CD4-positive, CD25-positive, alpha-beta regulatory T cell (primary cell): ENCODE data around the gene FAM120A. TPM values are rescaled to one million over a fixed set of nuclear protein-coding genes. Genes with fewer than 3 reads are reported as not detected.

Source experiments
- ATAC-seq, 2 donors: fragments of 150-1000 bp; cut with Tn5 transposase; one replicate each; pipeline ENCODE4 v1.10.0; 2021; ENCODE audit warnings: low read depth in 2 of 2, moderate number of reproducible peaks in 2 of 2, moderate library complexity in 1 of 2
- DNase-seq, 3 donors: peaks; one replicate each; pipeline versions ENCODE4 v3.0.0 to v3.0.0-alpha.2; 2012 to 2022; ENCODE audit warnings: mixed read lengths in 1 of 3
- H3K27ac ChIP-seq: one replicate; pipeline ENCODE4 v1.7.0; 2013; ENCODE audit warnings: mild to moderate bottlenecking, low read length; ENCODE audit not compliant: insufficient read depth, poor library complexity, severe bottlenecking
- H3K27me3 ChIP-seq: one replicate; pipeline ENCODE4 v1.7.0; 2013; ENCODE audit warnings: low read length; ENCODE audit not compliant: control insufficient read depth, insufficient read depth
- H3K36me3 ChIP-seq: one replicate; pipeline ENCODE4 v1.7.0; 2013; ENCODE audit warnings: mild to moderate bottlenecking, low read length, moderate library complexity; ENCODE audit not compliant: control insufficient read depth, insufficient read depth
- H3K4me1 ChIP-seq: 2 replicates; pipeline ENCODE4 v1.7.0; 2013; ENCODE audit warnings: mild to moderate bottlenecking, low read length; ENCODE audit not compliant: insufficient read depth, control insufficient read depth, poor library complexity, severe bottlenecking
- H3K4me3 ChIP-seq: one replicate; pipeline ENCODE4 v1.7.0; 2013; ENCODE audit warnings: low read depth, mild to moderate bottlenecking, low read length, moderate library complexity
- H3K9me3 ChIP-seq, 2 experiments: 1 replicate in 1 of 2; 2 replicates in 1 of 2; pipeline ENCODE4 v1.7.0; 2013; ENCODE audit warnings: low read length in 2 of 2, mild to moderate bottlenecking in 1 of 2, moderate library complexity in 1 of 2; ENCODE audit not compliant: control insufficient read depth in 2 of 2
- H3K27ac Mint-ChIP-seq, 3 donors: one replicate each; pipeline ENCODE4 v1.8.0; 2020 to 2022; ENCODE audit warnings: mild to moderate bottlenecking in 3 of 3, mixed read lengths in 3 of 3, moderate library complexity in 2 of 3
- H3K27me3 Mint-ChIP-seq: one replicate; pipeline ENCODE4 v1.8.0; 2022; ENCODE audit warnings: mild to moderate bottlenecking, mixed read lengths
- H3K36me3 Mint-ChIP-seq: one replicate; pipeline ENCODE4 v1.8.0; 2020; ENCODE audit warnings: mixed read lengths
- H3K4me1 Mint-ChIP-seq, 4 donors: one replicate each; pipeline ENCODE4 v1.8.0; 2020 to 2022; ENCODE audit warnings: mixed read lengths in 4 of 4, mild to moderate bottlenecking in 1 of 4
- H3K4me3 Mint-ChIP-seq, 4 donors: one replicate each; pipeline ENCODE4 v1.8.0; 2020 to 2022; ENCODE audit warnings: mild to moderate bottlenecking in 4 of 4, mixed read lengths in 4 of 4, moderate library complexity in 3 of 4
- H3K9me3 Mint-ChIP-seq, 7 donors: one replicate each; pipeline ENCODE4 v1.8.0; 2020 to 2022; ENCODE audit warnings: mixed read lengths in 7 of 7, mild to moderate bottlenecking in 3 of 7, moderate library complexity in 2 of 7
- polyA plus RNA-seq, 4 donors: library from polyadenylated mRNA; unstranded; fragments of 300-500 nt; fragmentation: Illumina TruSeq; gene quantifications; one replicate each; pipeline ENCODE4 v1.2.3, GENCODE V29; 2021
- total RNA-seq: library from RNA; stranded (reverse); gene quantifications from one replicate; pipeline ENCODE4 v1.2.3, GENCODE V29; 2022

The FAM120A gene
- total and polyA plus RNA-seq, 5 donors from 2014 or later = 11.3 to 95.7 (median 12.9) TPM

DNA sequence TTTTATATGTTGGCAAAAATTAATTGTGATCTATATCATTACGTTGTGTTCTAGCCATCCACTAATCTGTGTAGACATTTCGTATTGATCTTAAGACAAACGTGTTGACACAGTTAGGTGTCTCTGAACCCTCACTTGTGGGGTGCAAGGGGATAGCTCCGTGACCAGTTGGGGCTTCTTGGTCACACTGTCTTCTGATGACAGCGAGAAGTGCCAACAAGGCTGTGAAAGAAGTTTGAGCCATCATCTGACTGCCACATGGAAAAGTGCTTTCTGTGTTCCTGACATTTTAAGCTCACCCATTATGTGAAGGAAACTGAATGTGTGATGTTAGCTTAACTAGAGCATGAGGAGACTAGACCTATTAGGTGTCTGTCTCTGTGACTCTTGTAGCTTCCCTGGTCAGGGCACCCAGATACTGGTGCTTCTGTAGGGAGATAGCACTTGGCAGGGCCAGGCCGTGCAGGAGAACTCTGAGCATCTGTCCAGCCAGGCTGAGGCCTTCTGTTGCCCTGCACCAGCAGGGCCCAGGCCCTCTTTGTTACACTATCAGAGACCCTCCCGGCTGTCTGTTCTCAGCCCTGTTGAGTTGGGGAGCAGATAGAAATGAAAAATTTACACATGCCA is 72.1 kb downstream of the FAM120A start:
- Mint-ChIP-seq H3K4me1 (peaks cover 12 to 32% (median 22%) of the 10 kb centered on the region in 4 donors), H3K27me3 (no peaks in the 10 kb centered on the region), H3K4me3 (no peak overlapping the region), H3K9me3 (no peaks in the 10 kb centered on the region), H3K36me3 (peaks cover 54% of the 10 kb centered on the region), H3K27ac (peak overlapping the region in 1 of 3 donors; percentile 45)
- no peaks in the 10 kb centered on the region for H3K27me3 ChIP-seq
- H3K9me3 ChIP-seq = no peaks in the 10 kb centered on the region
- H3K36me3 ChIP-seq = peaks cover 64% of the 10 kb centered on the region
- ATAC-seq (no peak), DNase-seq (no peak)
- H3K4me3 ChIP-seq = no peak overlapping the region
- H3K4me1 ChIP-seq = no peaks in the 10 kb centered on the region
- no peak overlapping the region for H3K27ac ChIP-seq

DNA sequence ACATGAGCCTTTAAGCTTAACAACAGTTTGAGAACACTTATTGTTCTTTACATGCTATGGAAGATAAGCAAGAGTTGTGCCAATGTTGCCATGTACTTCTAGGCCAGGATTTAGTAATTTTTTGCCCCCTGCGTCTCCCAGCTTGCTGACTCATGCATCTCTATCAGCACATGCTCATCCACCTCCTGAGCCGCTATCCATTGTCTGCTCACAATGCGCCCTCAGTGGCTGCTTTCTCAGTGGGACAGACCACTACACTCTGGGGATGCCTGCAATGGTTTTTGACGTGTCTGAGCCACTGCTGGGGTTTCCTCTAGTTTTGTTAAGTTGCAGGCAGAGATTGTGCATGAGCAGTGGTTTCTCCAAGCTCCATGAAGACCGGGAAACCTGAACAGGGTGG is 74.0 kb downstream of the FAM120A start:
- DNase-seq (no peak), ATAC-seq (no peak)
- H3K4me1 ChIP-seq = no peaks in the 10 kb centered on the region
- no peaks in the 10 kb centered on the region for H3K9me3 ChIP-seq
- no peaks in the 10 kb centered on the region for H3K27me3 Mint-ChIP-seq
- peak overlapping the region in 1 of 3 donors; percentile 8 for H3K27ac Mint-ChIP-seq
- H3K36me3 Mint-ChIP-seq = peaks cover 61% of the 10 kb centered on the region
- H3K4me3 Mint-ChIP-seq = no peak overlapping the region
- no peak overlapping the region for H3K4me3 ChIP-seq
- H3K4me1 Mint-ChIP-seq = peaks cover 11 to 30% (median 20%) of the 10 kb centered on the region in 4 donors
- no peaks in the 10 kb centered on the region for H3K27me3 ChIP-seq
- no peaks in the 10 kb centered on the region for H3K9me3 Mint-ChIP-seq
- H3K36me3 ChIP-seq = peaks cover 75% of the 10 kb centered on the region
- no peak overlapping the region for H3K27ac ChIP-seq

DNA sequence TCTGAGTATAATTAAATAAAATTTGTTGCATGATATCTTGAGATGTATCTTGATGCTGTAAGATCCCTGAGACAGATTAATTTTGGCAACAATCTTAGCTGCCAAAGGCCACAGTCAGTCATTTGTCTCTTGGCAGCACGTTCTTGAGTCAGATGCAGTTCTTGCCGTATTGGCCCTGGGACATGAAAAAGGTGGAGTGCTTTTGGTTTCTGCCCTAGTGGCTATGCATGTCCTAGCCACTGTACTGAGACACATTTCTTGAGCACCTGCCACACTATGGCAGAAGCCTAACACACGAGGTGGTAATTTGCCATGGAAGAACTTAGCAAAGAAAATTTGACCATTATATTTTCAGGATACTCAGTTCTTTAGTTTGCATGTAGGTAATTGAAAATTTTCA is 79.9 kb downstream of the FAM120A start:
- H3K36me3 ChIP-seq = peaks cover 96% of the 10 kb centered on the region
- no peak for ATAC-seq

DNA sequence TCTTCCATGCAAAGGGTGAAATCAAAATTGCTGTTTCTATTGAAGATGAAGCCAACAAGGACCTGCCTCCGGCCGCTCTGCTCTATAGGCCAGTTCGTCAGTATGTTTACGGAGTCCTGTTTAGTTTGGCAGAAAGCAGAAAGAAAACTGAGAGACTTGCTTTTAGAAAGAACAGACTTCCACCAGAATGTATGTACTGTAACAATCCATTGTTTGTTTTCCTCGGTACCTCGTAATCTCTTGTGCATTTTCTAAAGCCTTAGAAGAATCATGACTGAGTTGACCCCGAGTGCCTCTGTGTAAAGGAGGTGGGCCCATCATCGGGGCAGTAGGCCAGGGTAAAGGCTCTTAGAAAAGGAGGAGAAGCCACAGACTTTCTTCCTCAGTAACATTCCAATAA is 80.7 kb downstream of the FAM120A start:
- ATAC-seq = no peak
- Mint-ChIP-seq H3K4me3 (no peak overlapping the region), H3K9me3 (no peaks in the 10 kb centered on the region), H3K27ac (no peak overlapping the region), H3K27me3 (no peaks in the 10 kb centered on the region), H3K4me1 (peaks cover 0 to 15% (median 7%) of the 10 kb centered on the region in 4 donors), H3K36me3 (peaks cover 63% of the 10 kb centered on the region)
- no peak for DNase-seq
- Histone ChIP-seq H3K4me3 (no peak overlapping the region), H3K36me3 (peaks cover 94% of the 10 kb centered on the region), H3K4me1 (no peaks in the 10 kb centered on the region), H3K27me3 (no peaks in the 10 kb centered on the region), H3K27ac (no peak overlapping the region), H3K9me3 (no peaks in the 10 kb centered on the region)

More for the DNA sequence above, 79.9 kb downstream of the FAM120A start:
- no peaks in the 10 kb centered on the region for H3K9me3 Mint-ChIP-seq
- Histone ChIP-seq H3K4me3 (no peak overlapping the region), H3K4me1 (no peaks in the 10 kb centered on the region), H3K27me3 (no peaks in the 10 kb centered on the region), H3K27ac (no peak overlapping the region), H3K9me3 (no peaks in the 10 kb centered on the region)
- DNase-seq = peak in 1 of 3 donors; percentile 17
- H3K27ac Mint-ChIP-seq = peak overlapping the region in 1 of 3 donors; percentile 34
- peaks cover 0 to 16% (median 8%) of the 10 kb centered on the region in 4 donors for H3K4me1 Mint-ChIP-seq
- peaks cover 63% of the 10 kb centered on the region for H3K36me3 Mint-ChIP-seq
- H3K4me3 Mint-ChIP-seq = no peak overlapping the region
- H3K27me3 Mint-ChIP-seq = no peaks in the 10 kb centered on the region

DNA sequence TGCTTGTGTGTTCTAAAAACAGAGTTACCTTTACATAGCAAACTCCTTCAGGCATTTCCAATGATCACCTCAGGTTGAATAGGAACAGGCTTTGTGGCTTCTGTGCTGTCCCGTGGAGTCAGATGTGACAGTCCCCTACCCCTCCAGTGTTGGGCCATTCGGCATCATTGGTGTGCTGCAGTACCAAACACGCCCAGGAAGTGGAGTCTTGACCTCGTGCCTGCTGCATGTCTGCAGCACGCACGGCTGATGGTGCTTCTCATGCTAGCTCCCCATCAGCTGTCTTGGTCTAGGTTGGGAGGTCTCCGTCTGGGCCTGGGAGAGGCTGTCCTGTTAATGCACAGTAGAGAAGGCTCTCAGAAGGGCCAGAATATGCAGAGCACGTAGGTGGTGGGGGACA is 82.4 kb downstream of the FAM120A start:
- peaks cover 59% of the 10 kb centered on the region for H3K36me3 Mint-ChIP-seq
- Histone ChIP-seq H3K27me3 (no peaks in the 10 kb centered on the region), H3K4me3 (no peak overlapping the region), H3K36me3 (peaks cover 90% of the 10 kb centered on the region), H3K9me3 (no peaks in the 10 kb centered on the region), H3K27ac (no peak overlapping the region), H3K4me1 (no peaks in the 10 kb centered on the region)
- H3K4me1 Mint-ChIP-seq = peaks cover 0 to 13% (median 6%) of the 10 kb centered on the region in 4 donors
- H3K4me3 Mint-ChIP-seq = no peak overlapping the region
- H3K9me3 Mint-ChIP-seq = no peaks in the 10 kb centered on the region
- no peaks in the 10 kb centered on the region for H3K27me3 Mint-ChIP-seq
- DNase-seq = no peak
- H3K27ac Mint-ChIP-seq = peak overlapping the region in 1 of 3 donors; percentile 74
- ATAC-seq = no peak

DNA sequence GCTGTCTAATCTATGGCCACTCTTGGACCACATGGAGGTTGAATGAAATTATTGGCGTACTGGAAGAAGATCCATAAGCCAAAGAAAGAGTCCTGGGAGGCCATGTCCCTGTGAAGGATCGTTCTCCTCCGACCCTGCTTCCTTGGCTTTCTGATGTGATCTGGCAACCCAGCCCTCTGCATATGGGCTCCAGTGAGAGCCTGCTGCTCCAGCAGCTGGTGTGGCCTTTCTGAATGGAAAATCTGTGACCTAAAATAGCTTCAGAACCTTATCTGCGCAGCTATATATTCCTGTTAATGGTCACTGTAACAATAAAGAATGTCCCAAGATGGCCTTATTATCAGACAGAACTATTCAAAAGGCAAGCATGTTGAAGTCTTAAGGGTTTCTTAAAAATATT is 84.7 kb downstream of the FAM120A start:
- Histone ChIP-seq H3K4me3 (no peak overlapping the region), H3K36me3 (peaks cover 86% of the 10 kb centered on the region), H3K27me3 (no peaks in the 10 kb centered on the region), H3K9me3 (no peaks in the 10 kb centered on the region), H3K27ac (no peak overlapping the region), H3K4me1 (no peaks in the 10 kb centered on the region)
- H3K27me3 Mint-ChIP-seq = no peaks in the 10 kb centered on the region
- H3K27ac Mint-ChIP-seq = no peak overlapping the region
- no peak for ATAC-seq
- H3K9me3 Mint-ChIP-seq = no peaks in the 10 kb centered on the region
- DNase-seq = no peak
- no peak overlapping the region for H3K4me3 Mint-ChIP-seq
- peaks cover 0 to 15% (median 8%) of the 10 kb centered on the region in 4 donors for H3K4me1 Mint-ChIP-seq
- peaks cover 54% of the 10 kb centered on the region for H3K36me3 Mint-ChIP-seq

DNA sequence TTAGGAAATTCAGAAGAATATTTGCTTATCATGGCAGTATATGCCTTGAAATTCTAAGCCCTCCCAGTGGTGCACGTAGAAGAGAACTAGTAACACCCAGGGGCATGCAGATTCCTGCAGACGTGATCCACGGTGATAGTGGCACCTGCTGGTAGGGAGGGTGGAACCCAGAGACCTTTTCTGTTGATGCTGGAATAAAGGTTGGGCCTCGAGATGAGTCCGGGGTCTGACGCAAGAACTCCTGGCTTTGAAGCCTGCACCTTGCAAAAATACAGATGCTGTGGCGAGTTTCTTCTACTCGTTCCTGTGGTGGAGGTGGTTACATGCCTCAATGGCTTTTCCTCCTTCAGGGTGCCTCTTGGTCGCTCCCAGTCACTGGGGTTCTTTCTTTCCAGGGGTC is 85.4 kb downstream of the FAM120A start:
- Mint-ChIP-seq H3K27me3 (no peaks in the 10 kb centered on the region), H3K27ac (peak overlapping the region in 1 of 3 donors; percentile 46), H3K36me3 (peaks cover 51% of the 10 kb centered on the region), H3K4me1 (peaks cover 0 to 15% (median 8%) of the 10 kb centered on the region in 4 donors), H3K9me3 (no peaks in the 10 kb centered on the region), H3K4me3 (no peak overlapping the region)
- DNase-seq (no peak), ATAC-seq (no peak)
- Histone ChIP-seq H3K27ac (no peak overlapping the region), H3K9me3 (no peaks in the 10 kb centered on the region), H3K36me3 (peaks cover 81% of the 10 kb centered on the region), H3K4me1 (no peaks in the 10 kb centered on the region), H3K27me3 (no peaks in the 10 kb centered on the region), H3K4me3 (no peak overlapping the region)

DNA sequence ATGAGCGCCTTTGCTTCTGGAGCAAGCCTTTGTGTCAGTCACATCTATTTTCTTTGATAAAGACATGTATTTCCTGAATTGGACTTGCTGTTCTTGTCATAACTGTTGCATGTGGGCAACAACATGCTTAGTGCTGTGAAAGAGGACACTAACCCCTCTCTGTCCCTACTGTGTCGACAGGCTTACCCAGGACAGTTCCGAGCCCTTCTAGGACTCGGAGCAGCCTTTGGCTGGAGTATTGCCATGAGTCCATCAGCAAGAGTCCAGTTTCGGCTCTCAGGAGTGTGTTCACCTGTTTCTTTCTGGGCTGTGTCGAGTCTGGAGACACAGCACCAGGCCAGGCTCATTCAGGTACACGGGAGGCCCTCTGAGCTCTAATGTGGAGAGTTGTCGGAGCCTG is 88.8 kb downstream of the FAM120A start:
- no peak overlapping the region for H3K27ac ChIP-seq
- no peaks in the 10 kb centered on the region for H3K27me3 Mint-ChIP-seq
- DNase-seq (no peak), ATAC-seq (no peak)
- no peaks in the 10 kb centered on the region for H3K27me3 ChIP-seq
- H3K9me3 ChIP-seq = no peaks in the 10 kb centered on the region
- H3K4me3 Mint-ChIP-seq = no peak overlapping the region
- H3K36me3 Mint-ChIP-seq = peaks cover 41% of the 10 kb centered on the region
- peaks cover 0 to 11% (median 7%) of the 10 kb centered on the region in 4 donors for H3K4me1 Mint-ChIP-seq
- H3K36me3 ChIP-seq = peaks cover 74% of the 10 kb centered on the region
- no peaks in the 10 kb centered on the region for H3K4me1 ChIP-seq
- no peak overlapping the region for H3K4me3 ChIP-seq
- H3K27ac Mint-ChIP-seq = no peak overlapping the region
- H3K9me3 Mint-ChIP-seq = no peaks in the 10 kb centered on the region
